ENCODE results near the gene ARHGAP9.
"Not testable (repeated sequence)": the region's sequence is repeated elsewhere in the genome, so short reads cannot be mapped to it uniquely, and the experiment has no call there.

The ARHGAP9 gene

DNA sequence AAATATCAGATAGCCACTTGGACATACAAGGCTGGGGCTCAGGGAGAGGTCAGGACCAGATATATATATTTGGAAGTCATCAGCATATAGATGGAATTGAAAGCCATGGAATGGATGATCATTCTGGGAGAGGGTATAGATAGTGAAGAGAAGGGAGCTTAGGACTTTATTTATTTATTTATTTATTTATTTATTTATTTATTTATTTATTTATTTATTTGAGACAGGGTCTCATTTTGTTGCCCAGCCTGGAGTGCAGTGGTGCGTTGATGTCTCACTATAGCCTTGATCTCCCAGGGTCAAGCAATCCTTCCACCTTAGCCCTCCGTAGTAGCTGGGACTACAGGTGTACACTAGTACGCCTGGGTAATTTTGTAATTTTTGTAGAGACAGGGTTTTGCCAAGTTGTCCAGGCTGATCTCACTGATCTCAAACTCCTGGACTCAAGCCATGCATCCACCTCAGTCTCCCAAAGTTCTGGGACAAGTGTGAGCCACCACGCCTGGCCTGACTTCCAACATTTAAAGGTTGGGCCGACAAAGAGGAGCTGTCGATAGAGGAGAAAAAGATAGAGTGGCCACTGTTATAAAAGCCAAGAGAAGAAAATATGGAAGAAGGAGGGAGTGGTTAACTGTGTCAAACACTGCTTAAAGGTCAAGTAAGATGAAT is 33.2 kb downstream of the ARHGAP9 start:
- TF ChIP-seq POLR2AphosphoS5 (IDR thresholded peaks at IDR 0.05; ENCODE audit: low read depth) (no peak), SPI1 (IDR thresholded peaks at IDR 0.05; ENCODE audit: borderline replicate concordance, low read depth) (no peak), GABPA (IDR thresholded peaks at IDR 0.05; ENCODE audit: low read depth) (no peak)
- TF ChIP-seq, protein P1, sequence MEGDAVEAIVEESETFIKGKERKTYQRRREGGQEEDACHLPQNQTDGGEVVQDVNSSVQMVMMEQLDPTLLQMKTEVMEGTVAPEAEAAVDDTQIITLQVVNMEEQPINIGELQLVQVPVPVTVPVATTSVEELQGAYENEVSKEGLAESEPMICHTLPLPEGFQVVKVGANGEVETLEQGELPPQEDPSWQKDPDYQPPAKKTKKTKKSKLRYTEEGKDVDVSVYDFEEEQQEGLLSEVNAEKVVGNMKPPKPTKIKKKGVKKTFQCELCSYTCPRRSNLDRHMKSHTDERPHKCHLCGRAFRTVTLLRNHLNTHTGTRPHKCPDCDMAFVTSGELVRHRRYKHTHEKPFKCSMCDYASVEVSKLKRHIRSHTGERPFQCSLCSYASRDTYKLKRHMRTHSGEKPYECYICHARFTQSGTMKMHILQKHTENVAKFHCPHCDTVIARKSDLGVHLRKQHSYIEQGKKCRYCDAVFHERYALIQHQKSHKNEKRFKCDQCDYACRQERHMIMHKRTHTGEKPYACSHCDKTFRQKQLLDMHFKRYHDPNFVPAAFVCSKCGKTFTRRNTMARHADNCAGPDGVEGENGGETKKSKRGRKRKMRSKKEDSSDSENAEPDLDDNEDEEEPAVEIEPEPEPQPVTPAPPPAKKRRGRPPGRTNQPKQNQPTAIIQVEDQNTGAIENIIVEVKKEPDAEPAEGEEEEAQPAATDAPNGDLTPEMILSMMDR (IDR thresholded peaks at IDR 0.05; ENCODE audit: insufficient read depth, low read length) = no peak
- TF ChIP-seq, protein P2, sequence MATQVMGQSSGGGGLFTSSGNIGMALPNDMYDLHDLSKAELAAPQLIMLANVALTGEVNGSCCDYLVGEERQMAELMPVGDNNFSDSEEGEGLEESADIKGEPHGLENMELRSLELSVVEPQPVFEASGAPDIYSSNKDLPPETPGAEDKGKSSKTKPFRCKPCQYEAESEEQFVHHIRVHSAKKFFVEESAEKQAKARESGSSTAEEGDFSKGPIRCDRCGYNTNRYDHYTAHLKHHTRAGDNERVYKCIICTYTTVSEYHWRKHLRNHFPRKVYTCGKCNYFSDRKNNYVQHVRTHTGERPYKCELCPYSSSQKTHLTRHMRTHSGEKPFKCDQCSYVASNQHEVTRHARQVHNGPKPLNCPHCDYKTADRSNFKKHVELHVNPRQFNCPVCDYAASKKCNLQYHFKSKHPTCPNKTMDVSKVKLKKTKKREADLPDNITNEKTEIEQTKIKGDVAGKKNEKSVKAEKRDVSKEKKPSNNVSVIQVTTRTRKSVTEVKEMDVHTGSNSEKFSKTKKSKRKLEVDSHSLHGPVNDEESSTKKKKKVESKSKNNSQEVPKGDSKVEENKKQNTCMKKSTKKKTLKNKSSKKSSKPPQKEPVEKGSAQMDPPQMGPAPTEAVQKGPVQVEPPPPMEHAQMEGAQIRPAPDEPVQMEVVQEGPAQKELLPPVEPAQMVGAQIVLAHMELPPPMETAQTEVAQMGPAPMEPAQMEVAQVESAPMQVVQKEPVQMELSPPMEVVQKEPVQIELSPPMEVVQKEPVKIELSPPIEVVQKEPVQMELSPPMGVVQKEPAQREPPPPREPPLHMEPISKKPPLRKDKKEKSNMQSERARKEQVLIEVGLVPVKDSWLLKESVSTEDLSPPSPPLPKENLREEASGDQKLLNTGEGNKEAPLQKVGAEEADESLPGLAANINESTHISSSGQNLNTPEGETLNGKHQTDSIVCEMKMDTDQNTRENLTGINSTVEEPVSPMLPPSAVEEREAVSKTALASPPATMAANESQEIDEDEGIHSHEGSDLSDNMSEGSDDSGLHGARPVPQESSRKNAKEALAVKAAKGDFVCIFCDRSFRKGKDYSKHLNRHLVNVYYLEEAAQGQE (IDR thresholded peaks at IDR 0.05; ENCODE audit: insufficient replicate concordance, low read depth) = no peak
- Histone ChIP-seq H3K27ac (replicated peaks) (no peak overlapping the region), H3K27me3 (ENCODE audit: insufficient read depth, poor library complexity, severe bottlenecking) (no peaks in the 10 kb centered on the region), H3K4me3 (replicated peaks; ENCODE audit: insufficient read depth, low read length) (no peak overlapping the region)
- no peak for DNase-seq (ENCODE audit: low read depth in 1 of 2, low spot score in 1 of 2)

DNA sequence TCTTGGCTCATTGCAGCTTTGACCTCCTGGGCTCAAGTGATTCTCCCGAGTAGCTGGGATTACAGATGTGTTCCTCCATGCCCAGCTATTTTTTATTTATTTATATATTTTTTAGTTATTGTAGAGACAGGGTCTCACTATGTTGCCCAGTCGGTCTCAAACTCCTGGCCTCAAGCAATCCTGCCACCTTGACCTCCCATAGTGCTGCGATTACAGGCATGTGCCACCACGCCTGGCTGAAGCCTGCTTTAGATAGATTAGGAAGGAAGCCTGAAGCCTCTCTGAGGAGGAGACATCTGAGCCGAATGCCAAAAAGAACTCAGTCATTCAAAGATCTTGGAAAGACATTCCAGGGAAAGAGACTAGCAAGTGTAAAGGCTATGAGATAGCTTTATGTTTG is 34.9 kb downstream of the ARHGAP9 start:
- Histone ChIP-seq H3K4me3 (replicated peaks; ENCODE audit: insufficient read depth, low read length) (no peak overlapping the region), H3K27ac (replicated peaks) (no peak overlapping the region), H3K27me3 (ENCODE audit: insufficient read depth, poor library complexity, severe bottlenecking) (no peaks in the 10 kb centered on the region)
- TF ChIP-seq SPI1 (IDR thresholded peaks at IDR 0.05; ENCODE audit: borderline replicate concordance, low read depth) (no peak), POLR2AphosphoS5 (IDR thresholded peaks at IDR 0.05; ENCODE audit: low read depth) (no peak), GABPA (IDR thresholded peaks at IDR 0.05; ENCODE audit: low read depth) (no peak)
- TF ChIP-seq, protein P1 (IDR thresholded peaks at IDR 0.05; ENCODE audit: insufficient read depth, low read length) = no peak
- TF ChIP-seq, protein P2 (IDR thresholded peaks at IDR 0.05; ENCODE audit: insufficient replicate concordance, low read depth) = no peak
- no peak for DNase-seq (ENCODE audit: low read depth in 1 of 2, low spot score in 1 of 2)

DNA sequence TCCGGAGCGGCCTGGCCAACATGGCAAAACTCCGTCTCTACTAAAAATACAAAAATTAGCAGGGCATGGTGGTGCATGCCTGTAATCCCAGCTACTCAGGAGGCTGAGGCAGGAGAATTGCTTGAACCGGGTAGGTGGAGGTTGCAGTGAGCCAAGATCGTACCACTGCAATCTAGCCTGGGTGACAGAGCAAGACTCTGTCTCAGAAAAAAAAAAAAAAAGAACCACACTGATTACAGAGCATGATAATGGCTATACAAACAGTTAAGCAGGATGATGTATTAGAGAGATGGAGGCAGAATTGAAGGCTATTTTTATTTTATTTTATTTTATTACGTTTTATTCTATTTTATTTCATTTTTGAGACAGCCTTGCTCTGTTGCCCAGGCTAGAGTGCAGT is 35.3 kb downstream of the ARHGAP9 start:
- H3K4me3 ChIP-seq (replicated peaks; ENCODE audit: insufficient read depth, low read length); H3K27ac ChIP-seq (replicated peaks); DNase-seq (ENCODE audit: low read depth in 1 of 2, low spot score in 1 of 2); H3K27me3 ChIP-seq (ENCODE audit: insufficient read depth, poor library complexity, severe bottlenecking): not testable (repeated sequence)

DNA sequence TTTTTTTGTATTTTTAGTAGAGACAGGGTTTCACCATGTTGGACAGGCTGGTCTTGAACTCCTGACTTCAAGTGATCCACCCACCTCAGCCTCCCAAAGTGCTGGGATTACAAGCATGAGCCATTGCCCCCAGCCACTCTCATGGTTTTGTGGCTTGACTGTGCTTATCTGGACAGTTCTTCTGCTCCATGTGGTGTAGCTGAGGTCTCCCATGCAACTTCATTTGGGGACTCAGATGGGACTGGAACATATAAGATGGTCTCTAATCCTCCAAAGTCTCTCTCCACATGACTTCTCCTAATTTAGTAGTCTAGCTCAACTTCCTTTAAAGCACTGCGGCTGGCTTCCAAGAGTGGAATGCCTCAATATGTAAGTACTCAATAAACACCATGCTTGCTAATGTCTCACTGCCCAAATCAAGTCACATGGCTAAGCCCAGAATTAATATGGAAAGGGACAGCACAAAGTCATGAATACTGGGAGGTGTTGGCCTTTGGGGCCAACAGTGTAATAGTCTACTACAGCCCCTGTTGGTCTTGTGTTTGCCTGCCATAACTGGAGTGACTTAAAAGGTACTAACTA is 37.7 kb downstream of the ARHGAP9 start:
- no peak for DNase-seq (ENCODE audit: low read depth in 1 of 2, low spot score in 1 of 2)
- Histone ChIP-seq H3K27ac (replicated peaks) (no peak overlapping the region; the same call in 1 of the 2 replicates), H3K4me3 (replicated peaks; ENCODE audit: insufficient read depth, low read length) (no peak overlapping the region), H3K27me3 (ENCODE audit: insufficient read depth, poor library complexity, severe bottlenecking) (no peaks in the 10 kb centered on the region)
- TF ChIP-seq, protein P2 (IDR thresholded peaks at IDR 0.05; ENCODE audit: insufficient replicate concordance, low read depth) = no peak
- TF ChIP-seq POLR2AphosphoS5 (IDR thresholded peaks at IDR 0.05; ENCODE audit: low read depth) = no peak
- TF ChIP-seq, protein P1 (IDR thresholded peaks at IDR 0.05; ENCODE audit: insufficient read depth, low read length) = no peak
- TF ChIP-seq SPI1 (IDR thresholded peaks at IDR 0.05; ENCODE audit: borderline replicate concordance, low read depth) = no peak
- no peak for TF ChIP-seq GABPA (IDR thresholded peaks at IDR 0.05; ENCODE audit: low read depth)

DNA sequence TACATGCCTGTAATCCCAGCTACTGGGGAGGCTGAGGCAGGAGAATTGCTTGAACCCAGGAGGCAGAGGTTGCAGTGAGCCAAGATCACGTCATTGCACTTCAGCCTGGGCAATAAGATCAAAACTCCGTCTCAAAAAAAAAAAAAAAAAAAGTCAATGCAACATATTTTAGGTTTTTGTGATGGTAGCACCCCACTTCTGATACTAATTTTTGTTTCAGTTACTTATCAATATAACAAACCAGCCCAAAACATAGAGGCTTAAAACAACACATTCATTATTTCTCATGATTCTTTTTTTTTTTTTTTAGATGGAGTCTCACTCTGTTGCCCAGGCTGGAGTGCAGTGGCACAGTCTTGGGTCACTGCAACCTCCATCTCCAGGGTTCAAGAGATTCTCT is 38.3 kb downstream of the ARHGAP9 start:
- H3K27ac ChIP-seq (replicated peaks); H3K27me3 ChIP-seq (ENCODE audit: insufficient read depth, poor library complexity, severe bottlenecking); H3K4me3 ChIP-seq (replicated peaks; ENCODE audit: insufficient read depth, low read length); DNase-seq (ENCODE audit: low read depth in 1 of 2, low spot score in 1 of 2): not testable (repeated sequence)
